Stimulated activated CD4-positive, alpha-beta T cell treated with anti-CD3 and anti-CD28 coated beads, Interleukin-15, amount 100 ng/mL, for 24 hours (primary cell): ENCODE data around the gene YARS1.
A peak's percentile ranks its signal among the peaks of the same experiment; 100 is the strongest.

Experiments used
- DNase-seq: peaks from one replicate; pipeline ENCODE4 v3.0.0-alpha.2; 2020

Gene YARS1

DNA sequence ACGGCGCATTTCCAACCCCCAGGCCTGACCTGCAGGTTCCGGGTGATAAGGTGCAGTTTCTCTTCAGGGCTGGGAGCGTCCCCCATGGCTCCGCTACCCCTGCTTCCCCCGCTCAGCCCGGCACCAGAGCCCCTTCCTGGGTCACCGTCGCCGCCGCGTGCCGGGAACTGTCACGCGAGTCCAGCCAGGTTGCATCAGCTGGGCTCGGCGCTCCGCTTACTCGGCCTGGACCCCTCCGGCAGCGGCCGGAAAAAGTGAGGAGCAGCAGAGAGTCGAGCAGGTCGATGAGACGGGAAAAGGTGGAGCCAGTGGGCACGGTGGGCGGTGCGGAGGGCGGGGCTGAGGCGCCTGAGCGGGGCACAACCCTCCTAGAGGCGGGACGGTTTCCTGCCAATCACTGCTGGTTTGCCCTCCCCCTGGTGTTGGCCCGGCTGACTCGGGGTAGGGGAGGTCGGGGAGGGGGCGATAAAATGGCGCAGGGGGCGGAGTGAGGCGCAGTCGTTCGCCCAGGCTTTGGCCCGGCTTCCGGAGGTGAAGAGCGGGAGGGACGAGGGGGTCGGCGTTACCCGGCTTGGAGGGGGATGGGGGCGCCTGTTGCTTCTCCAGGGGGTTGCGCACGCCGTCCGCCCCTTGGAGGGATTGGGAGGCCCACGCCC, at the start of gene YARS1, which contains the start of gene S100PBP:
TSS of gene YARS1 (minus strand) at position 200 of the 656 bp plus-strand sequence. CDS start at position 86, 114 bp downstream.
TSS of gene S100PBP (plus strand) at position 495 of the 656 bp plus-strand sequence. CDS start 8,447 bp downstream, outside the sequence.
- DNase-seq, result peak; percentile 100

DNA sequence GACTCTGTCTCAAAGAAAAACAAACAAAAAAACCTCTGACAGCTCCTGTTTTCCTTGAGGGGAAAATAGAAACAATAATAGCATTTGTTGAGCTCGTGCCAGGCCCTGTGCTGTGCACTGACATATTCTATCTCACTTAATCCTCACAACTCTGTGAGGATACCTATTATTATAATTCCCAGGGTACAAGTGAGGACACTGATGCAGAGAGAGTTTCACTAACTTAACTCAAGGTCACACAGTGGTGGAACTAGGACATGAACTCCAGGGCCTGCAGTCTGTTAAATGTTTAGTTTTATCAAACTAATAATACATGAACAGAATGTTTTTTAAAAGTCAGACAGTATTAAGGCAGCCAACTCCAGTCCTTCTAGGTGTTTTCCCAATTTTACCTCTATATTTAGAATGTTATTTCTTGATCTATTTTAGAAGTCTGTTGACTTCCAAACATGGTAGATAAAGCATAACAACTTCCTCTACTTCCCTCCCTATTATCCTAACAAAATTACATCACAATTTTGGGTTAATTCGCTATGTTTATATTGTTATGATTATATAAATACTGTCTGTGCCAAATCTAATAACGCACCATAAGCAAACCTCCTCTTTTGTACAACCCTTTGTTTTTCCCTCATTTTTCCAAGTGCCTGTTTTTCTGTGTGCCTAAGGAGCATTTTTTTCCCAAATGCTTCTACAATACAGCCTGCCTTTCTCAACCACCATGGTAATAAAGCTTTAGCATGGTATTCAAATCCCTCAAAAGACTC, 48.7 kb upstream of the YARS1 start:
- no peak for DNase-seq

DNA sequence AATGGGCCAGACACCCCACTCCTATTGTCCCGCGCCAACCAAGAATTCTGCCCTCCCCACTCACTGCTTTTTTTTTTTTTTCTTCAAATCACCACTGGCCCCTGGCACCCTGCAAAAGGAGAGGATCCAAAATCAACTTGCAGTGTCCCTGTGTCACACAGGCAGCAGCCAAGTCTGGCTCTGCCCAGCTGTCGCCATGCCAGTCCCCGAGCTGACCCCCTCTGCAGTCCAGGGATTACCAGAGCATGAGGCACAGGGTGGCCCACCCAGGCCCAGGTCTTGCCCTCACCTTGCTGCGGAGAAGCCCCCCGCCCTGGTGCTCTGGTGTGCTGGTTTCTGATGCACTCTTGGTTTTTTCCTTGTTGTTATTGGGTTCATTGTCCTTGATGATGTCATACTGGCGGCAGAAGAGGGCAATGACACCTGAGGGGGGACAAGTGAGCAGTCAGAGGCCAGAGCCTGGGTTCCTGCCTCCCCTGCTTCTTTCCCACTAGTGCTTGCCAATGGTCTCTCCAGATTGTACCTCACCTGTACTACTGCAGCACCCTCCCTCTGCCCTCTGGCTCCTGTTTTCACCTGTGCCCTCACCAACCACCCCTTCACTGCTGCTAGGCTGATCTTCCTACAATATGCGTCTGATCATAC, 47.3 kb upstream of the YARS1 start:
- DNase-seq, result no peak

DNA sequence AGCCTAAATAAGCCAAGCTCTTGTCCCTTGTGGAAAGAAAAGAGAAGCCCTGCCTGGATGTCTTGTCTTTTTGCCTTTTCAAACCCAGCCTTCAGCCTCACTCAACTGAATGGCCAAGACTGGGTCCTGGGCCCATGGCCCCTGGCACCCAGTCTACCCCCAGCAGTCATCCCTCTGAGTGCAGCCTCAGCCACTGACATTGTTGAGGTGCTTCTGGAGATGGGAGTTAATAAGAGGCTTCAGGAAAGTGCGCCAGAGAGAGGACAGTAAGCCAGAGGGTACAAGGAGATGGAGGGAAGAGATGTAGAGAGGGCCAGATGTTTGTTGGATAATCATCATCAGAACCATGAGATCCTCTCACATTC, 46.7 kb upstream of the YARS1 start:
- DNase-seq, result no peak

DNA sequence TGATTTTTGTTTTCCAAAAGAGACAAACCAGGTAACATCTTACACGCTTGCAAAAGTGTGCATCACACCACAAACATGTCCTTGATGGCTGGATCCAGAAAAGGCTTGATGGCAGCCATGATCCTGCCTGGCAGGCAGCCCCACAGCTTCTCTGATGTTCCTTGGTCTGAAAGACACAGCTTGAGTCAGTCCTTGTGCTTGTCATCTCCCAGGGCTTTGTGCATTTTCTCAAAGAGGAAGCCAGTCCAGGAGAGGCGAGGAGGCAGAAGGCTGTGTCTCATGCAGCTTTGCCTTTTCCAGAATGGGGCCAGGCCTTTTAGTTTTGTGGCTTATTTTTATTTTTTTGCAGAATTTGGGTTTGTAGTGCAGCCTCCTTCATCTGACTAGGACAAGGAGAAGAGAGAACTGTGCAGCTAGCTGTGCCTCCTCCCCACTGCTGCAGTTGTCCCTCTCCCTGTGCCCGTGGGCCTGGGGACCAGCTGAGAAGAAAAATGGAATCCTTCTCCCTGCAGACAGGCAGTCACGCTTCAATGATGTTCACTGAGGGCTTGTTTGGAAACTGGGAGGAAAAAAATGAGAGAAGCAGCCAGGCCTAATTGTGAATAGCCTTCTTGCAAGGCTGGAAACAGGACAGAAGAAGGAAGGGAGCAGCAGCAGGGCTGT, 46.2 kb upstream of the YARS1 start:
- DNase-seq, result no peak

DNA sequence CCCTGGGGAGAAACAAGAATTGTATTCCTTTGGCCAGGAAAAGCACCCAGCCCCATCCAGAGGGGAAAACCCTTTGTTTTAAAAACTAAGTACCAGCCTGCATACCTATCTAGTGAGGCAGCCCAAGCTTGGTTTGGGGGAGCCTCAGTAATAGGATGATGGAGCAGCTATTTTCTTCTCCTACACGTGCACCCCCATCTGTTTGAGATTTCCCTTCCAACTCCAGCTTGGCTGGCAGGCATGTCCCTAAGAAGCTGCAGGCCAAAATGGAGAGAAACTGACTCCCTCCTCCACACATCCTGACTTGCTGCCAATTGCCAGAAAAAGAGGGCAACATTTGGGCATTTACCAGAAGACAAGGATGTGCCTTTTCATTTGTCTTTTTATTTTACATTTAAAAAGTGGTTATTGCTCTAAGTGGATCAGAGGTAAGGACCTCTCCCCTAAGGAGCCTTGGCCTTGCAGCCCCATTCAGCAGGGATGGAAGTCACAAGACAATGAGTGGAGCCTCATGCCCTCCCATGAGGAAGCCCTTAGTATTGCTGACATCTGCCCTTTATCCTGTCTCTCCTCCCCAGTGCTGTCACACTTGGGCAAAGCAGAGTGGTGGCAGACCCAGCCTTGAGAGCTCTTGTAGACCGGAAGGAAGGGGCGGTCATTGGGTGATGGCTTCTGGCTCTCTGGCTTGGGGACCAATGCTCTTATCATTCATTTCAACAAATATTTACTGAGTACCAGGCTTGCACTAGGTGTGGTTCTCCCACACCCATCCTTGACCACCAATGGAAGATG, 44.9 kb upstream of the YARS1 start:
- DNase-seq, result no peak

DNA sequence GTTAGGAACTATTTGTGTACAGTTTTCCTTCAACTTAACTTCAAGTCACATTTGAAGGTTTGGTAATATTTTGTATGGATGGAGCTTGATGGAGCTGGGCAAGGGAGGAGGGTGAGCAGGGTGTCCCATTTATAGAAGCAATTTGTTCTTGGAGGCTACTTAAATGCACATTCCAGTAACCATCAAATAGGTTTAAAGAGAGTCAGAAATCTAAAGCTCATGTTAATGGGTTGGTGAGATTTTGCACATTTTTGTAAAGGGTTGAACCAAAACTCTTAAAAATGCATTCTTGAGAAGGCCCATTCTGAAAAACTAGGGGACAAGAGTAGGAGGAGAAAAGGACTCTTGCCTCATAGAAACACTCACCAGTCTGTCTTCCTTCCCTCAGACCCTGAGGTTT, 43.4 kb upstream of the YARS1 start:
- no peak for DNase-seq

DNA sequence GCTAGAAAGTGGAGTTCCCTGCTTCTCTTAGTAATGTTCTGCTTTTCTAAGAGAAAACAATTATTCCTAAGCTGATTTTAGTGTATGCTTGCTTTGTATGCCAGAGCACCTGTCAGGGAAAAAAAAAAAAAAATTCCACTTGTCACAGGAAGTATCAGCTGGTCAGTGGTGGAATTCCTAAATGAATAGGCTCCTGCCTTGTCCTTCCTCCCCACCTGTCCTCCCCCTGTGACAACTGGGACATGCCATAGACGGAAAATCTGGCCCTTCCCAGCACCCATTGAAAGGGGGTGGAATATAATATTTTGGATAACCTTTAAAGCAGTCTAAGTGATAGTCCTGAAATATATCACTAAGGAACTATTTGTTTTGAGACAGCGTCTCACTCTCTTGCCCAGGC, 42.8 kb upstream of the YARS1 start:
- no peak for DNase-seq

DNA sequence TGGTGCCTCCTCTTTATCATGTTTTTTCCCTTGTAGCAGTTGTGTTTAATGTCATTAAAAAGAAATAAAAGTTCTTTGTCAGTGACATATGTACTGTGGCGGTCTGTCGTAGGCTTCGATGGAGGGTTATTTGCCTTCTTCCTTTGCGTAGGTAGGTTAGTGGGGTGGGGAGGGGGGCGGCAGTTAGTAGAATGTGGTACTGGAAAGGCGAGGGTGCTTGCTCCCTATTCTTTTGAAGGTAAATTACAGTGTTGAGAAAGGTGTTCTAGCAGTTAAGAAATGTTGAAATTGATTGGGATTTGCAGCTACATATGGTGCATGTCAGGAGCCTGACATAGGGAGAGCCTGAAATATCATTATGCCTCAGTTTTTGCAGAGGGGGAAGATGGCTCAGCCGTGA, 41.6 kb upstream of the YARS1 start:
- DNase-seq, result no peak

DNA sequence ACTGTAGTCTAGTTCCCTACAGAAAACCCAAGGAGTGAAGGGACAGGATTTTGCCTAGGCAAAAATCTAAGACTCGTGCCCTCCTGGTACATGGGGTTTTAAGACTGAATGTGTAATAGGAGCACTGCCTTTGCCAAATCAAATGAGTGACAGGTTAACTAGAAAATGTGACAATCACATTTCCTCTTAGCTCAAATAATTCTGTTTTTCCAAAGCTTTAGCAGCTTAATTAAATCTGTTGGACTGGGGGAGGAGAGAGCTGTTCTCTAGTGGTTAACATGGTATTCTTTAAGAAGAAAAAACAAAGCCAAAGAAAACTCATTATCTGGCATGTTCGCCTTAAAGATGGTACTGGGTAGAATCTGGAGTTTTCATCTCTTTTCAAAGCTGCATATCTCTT, 41.0 kb upstream of the YARS1 start:
- DNase-seq, result no peak

DNA sequence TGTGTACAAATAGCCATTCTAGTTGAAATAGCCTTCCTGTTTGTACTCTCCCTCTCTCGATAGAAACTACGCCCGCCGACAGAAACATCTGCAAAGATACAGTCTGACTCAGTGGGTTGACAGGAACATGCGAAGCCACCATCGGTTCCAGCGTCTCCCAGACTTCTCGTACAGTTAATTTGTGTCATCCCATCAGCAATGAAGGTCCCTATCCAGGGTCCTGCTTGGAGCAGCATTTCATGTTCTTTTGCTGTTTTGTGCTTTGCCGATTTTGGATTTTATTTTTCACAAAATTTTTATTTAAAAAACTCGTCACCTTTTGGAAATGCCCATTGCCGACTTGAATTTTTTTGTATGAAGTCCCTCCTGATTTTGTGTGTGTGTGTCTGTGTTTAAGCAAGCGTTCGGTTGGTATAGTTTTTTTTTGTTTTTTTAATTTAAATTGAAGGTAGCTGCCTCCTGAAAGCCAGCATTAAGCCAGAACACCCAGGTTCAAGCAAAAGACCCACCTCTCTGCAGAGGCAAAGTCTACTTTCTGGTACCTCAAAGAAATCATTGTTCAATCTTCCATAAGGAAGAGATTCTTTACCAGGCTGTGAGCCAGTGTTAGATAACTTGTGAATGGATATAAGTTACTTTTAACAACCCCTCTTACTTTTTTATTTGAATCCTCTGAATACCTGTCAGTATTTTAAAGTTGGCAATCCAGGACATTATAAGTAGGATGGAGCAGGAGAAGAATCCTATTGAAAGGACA, 38.9 kb upstream of the YARS1 start:
- DNase-seq, result no peak

DNA sequence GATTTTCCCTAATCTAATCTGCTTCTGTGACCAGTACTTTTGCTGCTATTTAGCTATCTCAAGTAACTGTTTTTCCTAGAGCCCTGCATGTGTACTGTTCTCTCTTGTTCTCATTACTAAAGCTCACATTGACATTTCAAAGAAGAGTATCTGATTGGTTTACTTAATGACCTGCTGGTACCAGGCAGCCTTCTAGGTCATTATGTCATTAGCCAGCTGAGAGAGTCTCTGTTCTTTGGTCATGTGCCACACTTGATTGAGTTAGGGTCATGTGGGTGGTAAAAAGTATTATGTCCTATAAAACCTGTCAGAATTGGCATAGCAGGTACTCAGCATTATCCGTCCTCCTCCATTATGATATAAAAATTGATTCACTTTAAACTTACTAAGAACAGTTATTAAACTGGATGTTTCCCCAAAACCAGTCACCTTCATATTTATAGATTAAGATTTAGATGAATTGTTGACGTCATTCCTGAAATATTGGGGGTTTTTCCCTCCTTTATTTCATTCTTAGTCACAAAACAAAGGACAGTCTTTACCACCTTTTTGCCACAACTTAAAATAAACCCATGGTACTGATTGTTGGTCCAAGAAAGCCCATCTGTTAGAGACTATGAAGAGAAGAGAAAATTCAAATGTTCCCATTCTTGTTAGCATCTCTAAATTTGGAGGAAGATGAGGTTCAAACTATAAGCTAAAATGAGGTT, 31.4 kb upstream of the YARS1 start:
- DNase-seq, result no peak

DNA sequence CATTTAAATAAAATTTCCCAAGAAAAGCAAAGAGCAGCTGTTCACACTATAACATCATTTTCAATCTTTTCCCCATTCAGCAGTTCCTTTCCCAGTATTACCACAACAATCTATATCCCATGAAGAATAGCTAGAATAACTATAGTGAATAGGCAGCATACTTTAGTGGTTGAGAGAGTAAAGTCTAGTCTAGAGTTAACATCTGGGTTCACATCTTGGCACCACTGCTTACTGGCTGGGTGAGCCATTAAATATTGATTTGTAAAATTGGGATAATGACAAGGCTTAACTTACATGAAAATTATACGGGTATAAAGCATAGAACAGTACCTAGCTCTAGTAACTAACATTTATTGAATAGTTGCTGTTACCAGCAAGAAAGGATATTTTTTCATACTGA, 14.7 kb upstream of the YARS1 start:
- no peak for DNase-seq

DNA sequence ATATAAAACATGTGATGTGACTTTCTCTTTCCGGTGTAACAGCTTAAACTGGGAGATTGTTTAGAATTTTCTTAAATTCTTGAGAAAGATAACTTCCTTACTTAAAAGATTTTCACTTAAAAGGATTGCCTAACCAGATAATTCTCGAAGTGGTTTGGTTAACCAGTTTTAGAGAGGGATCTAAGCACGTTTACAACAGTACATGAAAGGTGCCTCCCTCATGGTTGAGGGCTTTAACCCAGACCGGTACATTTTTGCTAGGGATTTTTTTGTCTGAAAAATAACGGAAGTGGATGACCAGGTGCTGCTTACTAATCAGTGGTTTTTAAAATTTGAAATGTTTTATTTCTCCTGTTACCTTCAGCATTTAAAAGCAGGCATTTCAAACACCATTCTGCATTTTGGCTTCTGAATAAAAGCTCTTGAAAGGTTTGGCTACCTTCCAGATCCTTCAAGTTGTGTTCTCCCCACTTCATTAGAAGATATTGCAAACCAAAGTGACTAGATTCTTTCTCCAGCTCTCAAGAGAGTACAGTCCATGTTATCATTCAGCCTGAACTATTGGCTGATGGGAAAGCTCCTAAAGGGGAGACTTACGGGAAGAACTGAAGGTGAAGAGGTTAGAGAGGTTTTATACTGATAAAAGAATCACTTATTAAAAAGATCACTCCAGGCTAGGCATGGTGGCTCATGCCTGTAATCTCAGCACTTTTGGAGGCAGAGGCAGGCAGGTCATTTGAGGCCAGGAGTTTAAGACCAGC, 13.1 kb upstream of the YARS1 start:
- DNase-seq, result no peak

DNA sequence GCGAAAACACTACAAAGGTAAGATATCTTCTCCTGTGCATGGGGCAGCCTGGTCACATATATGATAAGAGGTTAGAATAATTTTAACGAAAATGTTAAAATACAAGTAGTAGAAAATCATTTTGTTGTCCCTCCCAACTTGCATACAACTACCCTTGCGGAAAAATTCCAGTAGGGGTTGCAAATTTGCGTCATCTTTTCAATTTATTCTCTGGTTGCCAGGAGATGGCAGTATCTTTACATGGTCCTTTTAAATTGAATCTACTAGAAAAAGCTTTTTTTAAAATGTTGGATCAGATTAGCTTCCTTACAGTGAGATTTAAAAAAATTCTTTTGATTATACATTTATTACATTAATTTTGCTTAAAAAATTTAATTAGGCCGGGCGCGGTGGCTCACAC, 11.2 kb upstream of the YARS1 start:
- no peak for DNase-seq

DNA sequence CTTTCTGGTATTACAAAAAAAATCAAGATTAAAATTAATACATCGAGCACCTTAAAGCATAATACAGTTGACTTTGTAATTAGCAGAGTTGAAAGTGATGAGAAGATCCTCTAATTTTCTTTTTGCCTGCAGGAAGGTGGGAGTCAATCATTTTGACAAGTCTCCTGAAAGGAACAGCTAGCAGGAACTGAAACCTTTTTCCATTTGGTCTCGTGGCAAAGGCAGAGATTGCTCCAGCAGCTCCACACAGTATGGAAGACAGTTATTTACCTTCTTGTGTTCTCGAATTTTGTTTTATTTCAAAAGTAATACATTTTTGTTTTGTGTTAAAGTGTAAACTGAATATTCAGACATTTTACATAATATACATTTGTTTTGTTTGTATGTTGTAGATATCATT, 8.0 kb upstream of the YARS1 start:
- DNase-seq, result no peak

DNA sequence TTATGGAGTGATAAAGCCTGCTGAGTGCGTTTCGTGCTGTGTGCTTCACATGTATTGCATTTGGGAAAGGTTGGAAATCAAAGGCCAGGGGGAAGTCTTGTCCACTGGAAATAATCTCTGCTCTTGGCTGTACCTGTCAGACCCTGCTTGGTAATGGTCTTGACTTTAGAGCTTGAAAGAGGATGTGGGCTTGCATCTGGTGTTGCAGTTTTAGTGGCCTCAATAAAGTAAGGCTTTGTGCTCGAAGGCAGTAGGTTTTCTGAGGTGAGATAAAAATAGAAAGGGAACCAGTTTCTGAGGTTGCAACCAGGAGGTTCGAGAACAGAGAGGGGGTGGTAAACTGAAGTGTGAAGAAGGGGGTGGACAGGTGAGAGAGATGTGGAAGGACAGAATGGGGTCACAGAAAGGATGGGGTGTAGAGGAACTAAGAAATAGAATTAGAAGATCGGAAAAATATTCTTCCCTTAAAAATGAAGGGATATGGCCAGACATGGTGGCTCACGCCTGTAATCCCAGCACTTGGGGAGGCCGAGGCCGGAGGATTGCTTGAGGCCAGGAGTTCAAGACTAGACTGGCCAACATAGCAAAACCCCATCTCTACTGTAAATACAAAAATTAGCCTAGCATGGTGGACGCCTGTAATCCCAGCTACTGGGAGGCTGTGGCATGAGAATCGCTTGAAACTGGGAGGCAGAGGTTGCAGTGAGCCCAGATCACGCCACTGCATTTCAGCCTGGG, 1.8 kb upstream of the YARS1 start:
- no peak for DNase-seq

DNA sequence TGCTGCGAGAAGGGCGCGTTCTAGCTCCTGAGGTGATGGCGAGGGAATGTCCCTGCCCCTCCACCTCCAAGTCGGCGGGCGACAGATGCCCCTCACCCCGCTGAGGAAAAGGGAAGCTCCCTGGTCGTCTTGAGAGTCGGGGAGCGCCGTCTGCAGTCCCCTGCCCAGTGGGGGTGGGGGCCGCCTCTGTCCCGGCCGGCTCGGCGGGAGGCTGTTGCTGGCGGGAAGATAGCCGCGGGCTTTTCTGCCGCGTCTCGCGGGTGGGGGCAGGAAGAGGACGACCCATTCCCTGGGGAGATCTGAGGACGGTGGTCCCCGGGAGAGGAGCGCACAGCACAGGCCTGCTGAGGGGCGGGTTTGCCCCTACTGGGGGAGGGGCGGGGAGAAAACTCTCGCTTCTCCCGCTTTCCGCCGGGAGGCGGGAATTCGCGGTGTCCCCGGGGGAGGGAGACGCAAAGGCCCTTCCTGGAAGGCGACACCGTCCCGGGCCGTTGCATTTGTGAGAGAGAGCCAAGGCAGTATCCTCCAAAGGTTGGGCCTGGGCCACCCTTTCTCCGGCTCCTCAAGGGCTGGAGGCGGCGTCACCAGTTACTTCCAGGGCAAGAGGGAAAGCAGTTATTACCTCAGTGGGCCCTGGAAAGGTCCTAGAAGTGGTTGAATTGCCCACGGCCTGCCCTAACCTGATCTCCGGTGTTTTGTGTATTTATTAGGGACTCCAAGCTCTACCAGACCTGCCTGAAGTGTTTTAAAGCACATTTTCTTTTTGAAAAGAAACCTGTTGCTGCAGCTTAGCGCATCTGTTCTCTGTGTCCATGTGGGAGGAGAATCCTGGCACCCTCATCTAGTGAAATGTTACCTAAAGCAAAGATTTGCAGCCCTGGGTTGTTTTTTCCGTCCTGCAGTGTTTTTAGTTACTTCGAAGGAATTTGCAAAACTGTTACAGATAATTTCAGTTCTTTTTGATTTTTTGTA, 943 bp upstream of the YARS1 start:
- peak; percentile 57 for DNase-seq
